OCI-LY7 (cell line): ENCODE data around the gene TULP1.

Experiments
- EZH2phosphoT487 ChIP-seq: fragments of 200-600 bp; sonication (generic); IDR thresholded peaks from 2 replicates; pipeline ENCODE4 v1.6.1; 2018; ENCODE audit warnings: low read depth, borderline replicate concordance, mild to moderate bottlenecking, mixed run types, antibody characterized with exemption, low read length, moderate library complexity, mixed read lengths
- TF ChIP-seq, protein P1 (sequence below): fragments of 200-600 bp; sonication (generic); conservative IDR thresholded peaks from 2 replicates; pipeline ENCODE4 v1.5.1; 2014; ENCODE audit warnings: mild to moderate bottlenecking, antibody characterized with exemption, low read length, moderate library complexity, mixed read lengths

DNA sequence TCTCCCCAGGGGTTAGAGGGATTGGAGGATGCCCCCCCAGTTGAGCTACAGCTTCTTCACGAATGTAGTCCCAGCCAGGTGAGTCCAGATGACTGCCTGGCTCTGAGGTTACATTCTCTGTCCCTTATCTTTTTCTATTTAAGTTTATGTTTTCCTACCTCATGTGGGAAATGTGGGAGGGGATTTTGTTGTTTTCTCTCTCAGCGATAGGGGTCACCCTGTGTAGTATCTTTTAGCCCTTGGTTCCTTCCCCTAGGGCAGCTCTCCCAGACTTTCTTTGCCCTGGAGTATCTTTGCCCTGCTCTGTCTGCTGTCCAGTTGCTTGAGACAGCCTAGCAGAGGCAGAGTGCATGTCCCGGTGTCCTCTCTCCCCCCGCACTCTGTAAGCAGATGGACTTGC lies 54.8 kb downstream of the TULP1 start:
- TF ChIP-seq, protein P1, sequence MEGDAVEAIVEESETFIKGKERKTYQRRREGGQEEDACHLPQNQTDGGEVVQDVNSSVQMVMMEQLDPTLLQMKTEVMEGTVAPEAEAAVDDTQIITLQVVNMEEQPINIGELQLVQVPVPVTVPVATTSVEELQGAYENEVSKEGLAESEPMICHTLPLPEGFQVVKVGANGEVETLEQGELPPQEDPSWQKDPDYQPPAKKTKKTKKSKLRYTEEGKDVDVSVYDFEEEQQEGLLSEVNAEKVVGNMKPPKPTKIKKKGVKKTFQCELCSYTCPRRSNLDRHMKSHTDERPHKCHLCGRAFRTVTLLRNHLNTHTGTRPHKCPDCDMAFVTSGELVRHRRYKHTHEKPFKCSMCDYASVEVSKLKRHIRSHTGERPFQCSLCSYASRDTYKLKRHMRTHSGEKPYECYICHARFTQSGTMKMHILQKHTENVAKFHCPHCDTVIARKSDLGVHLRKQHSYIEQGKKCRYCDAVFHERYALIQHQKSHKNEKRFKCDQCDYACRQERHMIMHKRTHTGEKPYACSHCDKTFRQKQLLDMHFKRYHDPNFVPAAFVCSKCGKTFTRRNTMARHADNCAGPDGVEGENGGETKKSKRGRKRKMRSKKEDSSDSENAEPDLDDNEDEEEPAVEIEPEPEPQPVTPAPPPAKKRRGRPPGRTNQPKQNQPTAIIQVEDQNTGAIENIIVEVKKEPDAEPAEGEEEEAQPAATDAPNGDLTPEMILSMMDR: no peak
- TF ChIP-seq EZH2phosphoT487: no peak
